Fibroblast of lung (primary cell): ENCODE measurements around the gene MAN1A1. TPM values are rescaled to one million over a fixed set of nuclear protein-coding genes. Genes with fewer than 3 reads are reported as not detected.

Experiments used
- DNase-seq, 2 donors: peaks; one replicate each; pipeline versions ENCODE4 v3.0.0 to v3.0.0-alpha.2; 2010; ENCODE audit warnings: low read depth in 2 of 2
- H2AFZ ChIP-seq: 2 replicates; pipeline ENCODE4 v1.5.1; 2012; ENCODE audit warnings: low read length, control low read depth, inconsistent platforms
- H3K27ac ChIP-seq: 2 replicates; pipeline ENCODE4 v1.5.1; 2011; ENCODE audit warnings: low read length, control low read depth; ENCODE audit not compliant: insufficient read depth
- H3K27me3 ChIP-seq: 2 replicates; pipeline ENCODE4 v1.5.1; 2011; ENCODE audit warnings: mild to moderate bottlenecking, low read length; ENCODE audit not compliant: control insufficient read depth, insufficient read depth
- H3K36me3 ChIP-seq: 2 replicates; pipeline ENCODE4 v1.5.1; 2011; ENCODE audit warnings: low read length; ENCODE audit not compliant: control insufficient read depth, insufficient read depth
- H3K4me1 ChIP-seq: 2 replicates; pipeline ENCODE4 v1.5.1; 2011; ENCODE audit warnings: low read length; ENCODE audit not compliant: control insufficient read depth, insufficient read depth; ENCODE audit errors: extremely low read depth
- H3K4me2 ChIP-seq: 2 replicates; pipeline ENCODE4 v1.5.1; 2011; ENCODE audit warnings: low read length, control low read depth; ENCODE audit not compliant: insufficient read depth; ENCODE audit errors: extremely low read depth
- H3K4me3 ChIP-seq, 4 experiments: fragments of 200-600 bp in 1 of 4; sonication (generic) in 1 of 4; replicated peaks in 1 of 4; 2 replicates each; pipeline ENCODE4 v1.5.1; 2011 to 2016; ENCODE audit warnings: low read length in 4 of 4, low read depth in 3 of 4, mild to moderate bottlenecking in 3 of 4, control low read depth in 2 of 4, inconsistent platforms in 1 of 4, mixed read lengths in 1 of 4; ENCODE audit not compliant: insufficient read depth in 1 of 4; ENCODE audit errors: control extremely low read depth in 1 of 4
- H3K79me2 ChIP-seq: 2 replicates; pipeline ENCODE4 v1.5.1; 2012; ENCODE audit warnings: mild to moderate bottlenecking, low read length, inconsistent platforms; ENCODE audit not compliant: control insufficient read depth, insufficient read depth
- H3K9ac ChIP-seq: 2 replicates; pipeline ENCODE4 v1.5.1; 2011; ENCODE audit warnings: mild to moderate bottlenecking, low read length, control low read depth; ENCODE audit not compliant: insufficient read depth
- H3K9me3 ChIP-seq: 2 replicates; pipeline ENCODE4 v1.5.1; 2012; ENCODE audit warnings: low read depth, low read length; ENCODE audit not compliant: control insufficient read depth, insufficient read depth
- H4K20me1 ChIP-seq: 2 replicates; pipeline ENCODE4 v1.5.1; 2011; ENCODE audit warnings: low read length; ENCODE audit not compliant: control insufficient read depth, insufficient read depth; ENCODE audit errors: extremely low read depth
- EZH2 ChIP-seq: IDR thresholded peaks from 2 replicates; pipeline ENCODE4 v1.5.1; 2012; ENCODE audit warnings: low read length, control low read depth, mild to moderate bottlenecking; ENCODE audit errors: missing control alignments
- polyA plus RNA-seq, 2 donors: library from polyadenylated mRNA; depleted of rRNA in 1 of 2; stranded (reverse) in 1 of 2; unstranded in 1 of 2; fragments of >200 nt; gene quantifications; 2 replicates each; pipeline ENCODE4 v1.2.1, GENCODE V29; 2011 to 2012; ENCODE audit warnings: missing spikeins in 1 of 2
- total RNA-seq: library from RNA; depleted of rRNA; stranded (reverse); fragments of >200 nt; gene quantifications from 2 replicates; pipeline ENCODE4 v1.2.1, GENCODE V29; 2014
- TF ChIP-seq, protein P1 (sequence below), 2 donors: IDR thresholded peaks in 1 of 2; conservative IDR thresholded peaks in 1 of 2; 1 replicate in 1 of 2; 2 replicates in 1 of 2; pipeline ENCODE4 v1.5.1; 2011 to 2012; ENCODE audit warnings: low read length in 2 of 2, control low read depth in 1 of 2, inconsistent platforms in 1 of 2, low read depth in 1 of 2, mild to moderate bottlenecking in 1 of 2

The MAN1A1 gene
- total and polyA plus RNA-seq, 2 donors (not counting 1 experiment from before 2014, with no cell fraction given): 39.5 to 120 TPM

DNA sequence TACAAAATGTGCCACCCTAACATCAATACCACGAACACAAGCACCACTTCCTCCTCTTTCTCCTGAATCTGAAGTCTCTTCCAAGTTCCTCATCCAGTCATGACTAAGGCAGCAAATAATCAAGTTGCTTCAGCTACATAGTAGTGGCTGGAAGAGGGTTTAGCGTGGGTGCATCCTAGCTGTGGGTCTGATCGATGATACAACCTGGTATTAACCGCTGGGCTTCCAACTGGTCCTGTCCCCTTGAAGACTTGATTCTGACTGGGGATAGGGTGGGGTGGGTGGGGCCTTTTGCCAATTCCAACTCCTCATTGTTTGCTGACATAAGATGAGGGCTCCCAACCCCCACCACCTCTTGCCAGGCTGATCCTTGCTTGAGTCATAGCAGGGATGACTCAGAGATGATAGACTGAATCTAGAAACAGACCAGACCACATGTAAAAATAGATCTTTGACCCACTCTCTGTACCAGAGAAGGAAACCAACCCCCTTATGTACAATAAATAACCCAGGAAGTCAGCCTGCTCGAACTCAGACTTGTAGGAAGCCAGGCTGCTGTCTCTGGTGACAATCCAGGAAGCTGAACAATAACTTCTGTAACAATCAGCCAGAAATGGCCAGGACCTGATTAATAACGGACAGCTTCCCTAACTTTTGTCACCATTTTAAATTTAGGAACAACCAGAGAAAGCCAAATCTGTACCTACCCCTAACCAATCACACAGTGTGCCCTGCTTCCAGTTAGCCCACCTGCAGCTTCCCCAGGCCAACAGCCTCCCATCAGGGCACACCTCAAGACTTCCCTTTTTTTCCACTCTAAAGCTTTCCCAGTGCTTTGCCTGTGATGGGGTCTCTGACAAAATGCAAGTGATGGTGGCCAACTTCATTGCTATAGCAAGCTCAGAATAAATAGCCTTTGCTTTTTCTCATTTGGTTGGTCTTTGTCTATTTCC, 202.2 kb downstream of the MAN1A1 start:
- no peak for TF ChIP-seq EZH2
- TF ChIP-seq, protein P1, sequence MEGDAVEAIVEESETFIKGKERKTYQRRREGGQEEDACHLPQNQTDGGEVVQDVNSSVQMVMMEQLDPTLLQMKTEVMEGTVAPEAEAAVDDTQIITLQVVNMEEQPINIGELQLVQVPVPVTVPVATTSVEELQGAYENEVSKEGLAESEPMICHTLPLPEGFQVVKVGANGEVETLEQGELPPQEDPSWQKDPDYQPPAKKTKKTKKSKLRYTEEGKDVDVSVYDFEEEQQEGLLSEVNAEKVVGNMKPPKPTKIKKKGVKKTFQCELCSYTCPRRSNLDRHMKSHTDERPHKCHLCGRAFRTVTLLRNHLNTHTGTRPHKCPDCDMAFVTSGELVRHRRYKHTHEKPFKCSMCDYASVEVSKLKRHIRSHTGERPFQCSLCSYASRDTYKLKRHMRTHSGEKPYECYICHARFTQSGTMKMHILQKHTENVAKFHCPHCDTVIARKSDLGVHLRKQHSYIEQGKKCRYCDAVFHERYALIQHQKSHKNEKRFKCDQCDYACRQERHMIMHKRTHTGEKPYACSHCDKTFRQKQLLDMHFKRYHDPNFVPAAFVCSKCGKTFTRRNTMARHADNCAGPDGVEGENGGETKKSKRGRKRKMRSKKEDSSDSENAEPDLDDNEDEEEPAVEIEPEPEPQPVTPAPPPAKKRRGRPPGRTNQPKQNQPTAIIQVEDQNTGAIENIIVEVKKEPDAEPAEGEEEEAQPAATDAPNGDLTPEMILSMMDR (conservative IDR thresholded peaks at IDR 0.05 in 1 of 2, IDR thresholded peaks at IDR 0.05 in 1 of 2; ENCODE audit: low read depth in 1 of 2, low read length in 2 of 2): no peak
- no peaks in the 10 kb centered on the region for H4K20me1 ChIP-seq
- H3K79me2 ChIP-seq: no peaks in the 10 kb centered on the region
- H2AFZ ChIP-seq: no peak overlapping the region
- H3K36me3 ChIP-seq: no peaks in the 10 kb centered on the region
- peaks cover 13% of the 10 kb centered on the region for H3K4me1 ChIP-seq
- peak overlapping the region; percentile 21 for H3K4me2 ChIP-seq
- DNase-seq: peak; percentile 98
- H3K27me3 ChIP-seq: no peaks in the 10 kb centered on the region
- no peak overlapping the region for H3K4me3 ChIP-seq
- peak overlapping the region; percentile 69 for H3K27ac ChIP-seq
- no peaks in the 10 kb centered on the region for H3K9me3 ChIP-seq
- no peak overlapping the region for H3K9ac ChIP-seq

DNA sequence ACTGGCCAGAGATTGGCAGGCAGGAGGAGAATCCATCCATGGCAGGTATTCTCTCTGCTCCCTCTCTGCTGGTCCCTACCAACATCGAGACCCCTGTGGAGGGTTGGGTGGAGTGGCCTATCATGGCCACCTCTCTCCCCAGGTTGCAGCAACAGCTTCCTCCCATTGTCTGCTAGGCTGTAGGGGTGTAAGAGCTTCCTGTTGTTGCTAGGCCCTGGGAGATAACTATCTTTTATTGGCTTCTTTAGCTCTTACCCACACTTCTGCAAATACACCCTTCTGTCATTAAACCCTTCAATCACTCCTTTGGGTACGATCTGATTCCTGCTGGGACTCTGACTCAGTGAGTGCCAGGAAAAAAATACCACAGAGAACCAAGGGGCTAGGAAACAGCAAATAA, 204.4 kb downstream of the MAN1A1 start:
- Histone ChIP-seq H3K36me3 (no peaks in the 10 kb centered on the region), H3K27ac (no peak overlapping the region), H4K20me1 (no peaks in the 10 kb centered on the region), H3K4me1 (peaks cover 13% of the 10 kb centered on the region), H3K27me3 (no peaks in the 10 kb centered on the region), H3K79me2 (no peaks in the 10 kb centered on the region), H3K4me3 (no peak overlapping the region), H3K4me2 (no peak overlapping the region), H2AFZ (no peak overlapping the region), H3K9me3 (no peaks in the 10 kb centered on the region), H3K9ac (no peak overlapping the region)
- TF ChIP-seq, protein P1 (conservative IDR thresholded peaks at IDR 0.05 in 1 of 2, IDR thresholded peaks at IDR 0.05 in 1 of 2; ENCODE audit: low read depth in 1 of 2, low read length in 2 of 2): no peak
- no peak for TF ChIP-seq EZH2
- no peak for DNase-seq

DNA sequence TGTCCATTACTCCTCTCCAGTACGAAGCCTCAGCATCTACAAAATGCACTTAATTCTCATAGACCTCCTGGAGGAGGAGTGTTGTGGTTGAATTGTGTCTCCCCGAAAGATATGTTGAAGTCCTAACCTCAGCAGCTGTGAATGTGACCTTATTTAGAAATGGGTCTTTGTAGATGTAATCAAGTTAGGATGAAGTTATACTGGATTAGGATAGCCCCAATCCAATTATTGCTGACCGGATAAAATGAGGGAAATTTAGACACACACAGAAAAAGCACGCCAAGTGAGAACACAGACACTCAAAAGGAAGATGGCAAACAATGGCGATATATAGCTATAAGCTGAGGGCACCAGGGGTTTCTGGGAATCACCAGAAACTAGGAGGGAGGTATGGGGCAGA, 206.9 kb downstream of the MAN1A1 start:
- no peak overlapping the region for H3K27ac ChIP-seq
- no peak overlapping the region for H3K4me2 ChIP-seq

More for the DNA sequence above, 206.9 kb downstream of the MAN1A1 start:
- Histone ChIP-seq H3K27me3 (no peaks in the 10 kb centered on the region), H3K9ac (no peak overlapping the region), H3K79me2 (no peaks in the 10 kb centered on the region), H2AFZ (no peak overlapping the region), H3K9me3 (no peaks in the 10 kb centered on the region), H3K4me3 (no peak overlapping the region), H4K20me1 (no peaks in the 10 kb centered on the region), H3K4me1 (peaks cover 5% of the 10 kb centered on the region), H3K36me3 (no peaks in the 10 kb centered on the region)
- TF ChIP-seq, protein P1 (conservative IDR thresholded peaks at IDR 0.05 in 1 of 2, IDR thresholded peaks at IDR 0.05 in 1 of 2; ENCODE audit: low read depth in 1 of 2, low read length in 2 of 2): no peak
- no peak for TF ChIP-seq EZH2
- DNase-seq: no peak
